ENCODE data around the gene MEGF10. TPM values are rescaled to one million over a fixed set of nuclear protein-coding genes. Genes with fewer than 3 reads are reported as not detected.
"Not testable (repeated sequence)": the region's sequence is repeated elsewhere in the genome, so short reads cannot be mapped to it uniquely, and the experiment has no call there.

The MEGF10 gene
- total RNA-seq, 1 experiment from 2014 or later, result not detected

DNA sequence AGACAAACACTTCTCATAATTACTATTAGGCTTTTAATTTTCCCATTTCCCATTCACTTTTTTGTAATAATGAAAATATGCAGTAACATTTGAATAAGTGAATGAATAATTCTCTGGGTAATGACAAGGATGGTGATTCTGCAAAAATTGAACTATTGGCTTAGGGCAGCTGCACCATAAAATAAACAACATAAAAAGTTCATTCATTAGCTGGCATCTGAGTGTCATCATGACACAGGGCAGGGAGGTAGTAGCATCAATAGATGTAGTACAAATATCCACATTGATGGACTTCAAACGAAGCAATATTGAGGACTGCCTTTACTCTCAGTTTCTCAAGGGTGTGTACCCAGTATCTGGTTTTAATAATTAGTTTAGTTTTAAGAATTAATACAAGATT, 4.9 kb downstream of the MEGF10 start:
- H2AFZ ChIP-seq (ENCODE audit: low read length), result no peak overlapping the region
- no peak overlapping the region for H3K4me2 ChIP-seq (ENCODE audit: low read depth, low read length, poor library complexity, severe bottlenecking)
- DNase-seq, result no peak
- no peaks in the 10 kb centered on the region for H3K27me3 ChIP-seq (ENCODE audit: low read length)
- no peaks in the 10 kb centered on the region for H3K79me2 ChIP-seq (ENCODE audit: low read length)
- no peaks in the 10 kb centered on the region for H3K36me3 ChIP-seq (ENCODE audit: insufficient read depth, low read length)
- H4K20me1 ChIP-seq (ENCODE audit: insufficient read depth, low read depth, low read length), result no peaks in the 10 kb centered on the region
- no peaks in the 10 kb centered on the region for H3K9me2 ChIP-seq (replicated peaks; ENCODE audit: insufficient read depth, low read length)
- no peak overlapping the region for H3K27ac ChIP-seq (ENCODE audit: low read length)
- no peak overlapping the region for H3K9ac ChIP-seq (ENCODE audit: low read length)
- H3K4me3 ChIP-seq (ENCODE audit: low read length), result no peak overlapping the region
- no peaks in the 10 kb centered on the region for H3K4me1 ChIP-seq (ENCODE audit: low read length)
- no peaks in the 10 kb centered on the region for H3K9me3 ChIP-seq (ENCODE audit: low read length)

- Histone ChIP-seq H3K4me3 (ENCODE audit: low read length) (no peak overlapping the region), H3K9ac (ENCODE audit: low read length) (no peak overlapping the region), H4K20me1 (ENCODE audit: insufficient read depth, low read depth, low read length) (no peaks in the 10 kb centered on the region), H3K4me1 (ENCODE audit: low read length) (no peaks in the 10 kb centered on the region), H3K27me3 (ENCODE audit: low read length) (no peaks in the 10 kb centered on the region), H3K36me3 (ENCODE audit: insufficient read depth, low read length) (no peaks in the 10 kb centered on the region), H3K27ac (ENCODE audit: low read length) (no peak overlapping the region), H3K79me2 (ENCODE audit: low read length) (no peaks in the 10 kb centered on the region), H2AFZ (ENCODE audit: low read length) (no peak overlapping the region), H3K9me3 (ENCODE audit: low read length) (no peaks in the 10 kb centered on the region), H3K9me2 (replicated peaks; ENCODE audit: insufficient read depth, low read length) (no peaks in the 10 kb centered on the region), H3K4me2 (ENCODE audit: low read depth, low read length, poor library complexity, severe bottlenecking) (no peak overlapping the region)
- no peak for DNase-seq
These were observed 5.7 kb downstream of the MEGF10 start for GRCh38 chr5:127296321-127296720.

GRCh38 chr5:127296894-127297293, 6.3 kb downstream of the MEGF10 start:
- not testable (repeated sequence) for H3K79me2 ChIP-seq (ENCODE audit: low read length); DNase-seq; H3K4me3 ChIP-seq (ENCODE audit: low read length); H3K4me1 ChIP-seq (ENCODE audit: low read length); H3K27ac ChIP-seq (ENCODE audit: low read length); H2AFZ ChIP-seq (ENCODE audit: low read length); H3K36me3 ChIP-seq (ENCODE audit: insufficient read depth, low read length); H3K27me3 ChIP-seq (ENCODE audit: low read length); H3K4me2 ChIP-seq (ENCODE audit: low read depth, low read length, poor library complexity, severe bottlenecking); H3K9me3 ChIP-seq (ENCODE audit: low read length); H4K20me1 ChIP-seq (ENCODE audit: insufficient read depth, low read depth, low read length); H3K9ac ChIP-seq (ENCODE audit: low read length); H3K9me2 ChIP-seq (replicated peaks; ENCODE audit: insufficient read depth, low read length)

- no peaks in the 10 kb centered on the region for H3K9me2 ChIP-seq (replicated peaks; ENCODE audit: insufficient read depth, low read length)
- H3K27me3 ChIP-seq (ENCODE audit: low read length), result no peaks in the 10 kb centered on the region
- H3K79me2 ChIP-seq (ENCODE audit: low read length), result no peaks in the 10 kb centered on the region
- no peaks in the 10 kb centered on the region for H3K4me1 ChIP-seq (ENCODE audit: low read length)
- no peak overlapping the region for H3K9ac ChIP-seq (ENCODE audit: low read length)
- H3K27ac ChIP-seq (ENCODE audit: low read length), result no peak overlapping the region
- DNase-seq, result no peak
- H2AFZ ChIP-seq (ENCODE audit: low read length), result no peak overlapping the region
- no peaks in the 10 kb centered on the region for H4K20me1 ChIP-seq (ENCODE audit: insufficient read depth, low read depth, low read length)
- no peak overlapping the region for H3K4me2 ChIP-seq (ENCODE audit: low read depth, low read length, poor library complexity, severe bottlenecking)
- no peaks in the 10 kb centered on the region for H3K9me3 ChIP-seq (ENCODE audit: low read length)
- no peak overlapping the region for H3K4me3 ChIP-seq (ENCODE audit: low read length)
- H3K36me3 ChIP-seq (ENCODE audit: insufficient read depth, low read length), result no peaks in the 10 kb centered on the region
These were observed 6.9 kb downstream of the MEGF10 start for GRCh38 chr5:127297348-127298035.

- Histone ChIP-seq H3K9ac (ENCODE audit: low read length) (no peak overlapping the region), H2AFZ (ENCODE audit: low read length) (no peak overlapping the region), H3K9me3 (ENCODE audit: low read length) (no peaks in the 10 kb centered on the region), H3K4me2 (ENCODE audit: low read depth, low read length, poor library complexity, severe bottlenecking) (no peak overlapping the region), H3K27ac (ENCODE audit: low read length) (no peak overlapping the region), H4K20me1 (ENCODE audit: insufficient read depth, low read depth, low read length) (no peaks in the 10 kb centered on the region), H3K79me2 (ENCODE audit: low read length) (no peaks in the 10 kb centered on the region), H3K27me3 (ENCODE audit: low read length) (no peaks in the 10 kb centered on the region), H3K9me2 (replicated peaks; ENCODE audit: insufficient read depth, low read length) (no peaks in the 10 kb centered on the region), H3K36me3 (ENCODE audit: insufficient read depth, low read length) (no peaks in the 10 kb centered on the region), H3K4me3 (ENCODE audit: low read length) (no peak overlapping the region), H3K4me1 (ENCODE audit: low read length) (no peaks in the 10 kb centered on the region)
- DNase-seq, result no peak
These were observed 7.4 kb downstream of the MEGF10 start for GRCh38 chr5:127298036-127298429.

DNA sequence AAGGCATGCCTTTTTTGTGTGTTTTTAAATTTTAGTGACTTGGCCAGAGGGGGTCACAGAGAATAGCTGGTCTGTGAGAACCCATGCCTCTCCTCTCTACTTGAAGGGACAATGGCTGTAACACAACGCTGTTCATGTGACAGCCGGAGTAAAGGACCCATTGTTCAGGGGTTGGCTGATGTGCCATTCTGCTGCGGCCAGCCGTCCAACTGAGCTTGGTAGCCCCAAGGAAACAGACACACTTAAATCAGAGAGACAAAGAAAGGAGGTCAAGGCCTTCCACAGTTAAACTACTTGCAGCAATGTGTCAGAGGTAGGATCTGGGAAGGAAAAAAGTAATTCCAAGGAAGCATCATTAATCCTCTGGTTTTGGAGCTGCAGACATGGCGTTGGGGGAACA, 8.1 kb downstream of the MEGF10 start:
- H3K4me2 ChIP-seq (ENCODE audit: low read depth, low read length, poor library complexity, severe bottlenecking), result no peak overlapping the region
- no peaks in the 10 kb centered on the region for H3K9me2 ChIP-seq (replicated peaks; ENCODE audit: insufficient read depth, low read length)
- no peak overlapping the region for H3K4me3 ChIP-seq (ENCODE audit: low read length)
- H2AFZ ChIP-seq (ENCODE audit: low read length), result no peak overlapping the region
- H3K79me2 ChIP-seq (ENCODE audit: low read length), result no peaks in the 10 kb centered on the region
- DNase-seq, result no peak
- no peaks in the 10 kb centered on the region for H3K36me3 ChIP-seq (ENCODE audit: insufficient read depth, low read length)
- no peak overlapping the region for H3K27ac ChIP-seq (ENCODE audit: low read length)
- no peaks in the 10 kb centered on the region for H3K4me1 ChIP-seq (ENCODE audit: low read length)
- H3K9ac ChIP-seq (ENCODE audit: low read length), result no peak overlapping the region
- H4K20me1 ChIP-seq (ENCODE audit: insufficient read depth, low read depth, low read length), result no peaks in the 10 kb centered on the region
- no peaks in the 10 kb centered on the region for H3K27me3 ChIP-seq (ENCODE audit: low read length)
- H3K9me3 ChIP-seq (ENCODE audit: low read length), result no peaks in the 10 kb centered on the region

DNA sequence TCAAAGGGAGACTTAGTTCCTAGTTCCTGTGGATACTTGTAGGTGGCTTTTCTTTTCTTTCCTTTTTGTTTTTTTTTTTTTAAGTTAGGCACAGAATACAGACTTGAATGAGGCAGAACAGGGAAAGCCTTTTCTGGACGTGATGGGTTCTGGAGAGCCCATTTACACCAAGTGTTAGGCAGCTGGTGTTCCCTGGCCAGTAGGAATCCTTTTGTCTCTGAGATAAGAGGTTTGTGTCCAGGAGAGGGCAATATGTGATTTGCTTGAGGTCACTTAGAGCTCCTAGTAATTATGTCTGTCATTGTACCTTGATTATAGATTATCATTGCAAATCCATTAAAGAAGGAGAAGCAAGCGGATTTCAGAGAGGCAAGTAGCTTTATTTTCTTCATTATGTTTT, 9.1 kb downstream of the MEGF10 start:
- H3K4me1 ChIP-seq (ENCODE audit: low read length), result no peaks in the 10 kb centered on the region
- no peak overlapping the region for H2AFZ ChIP-seq (ENCODE audit: low read length)
- H3K27ac ChIP-seq (ENCODE audit: low read length), result no peak overlapping the region
- H3K4me3 ChIP-seq (ENCODE audit: low read length), result no peak overlapping the region
- no peaks in the 10 kb centered on the region for H3K27me3 ChIP-seq (ENCODE audit: low read length)
- no peak for DNase-seq
- no peaks in the 10 kb centered on the region for H3K79me2 ChIP-seq (ENCODE audit: low read length)
- no peaks in the 10 kb centered on the region for H3K36me3 ChIP-seq (ENCODE audit: insufficient read depth, low read length)
- H3K9me3 ChIP-seq (ENCODE audit: low read length), result no peaks in the 10 kb centered on the region
- no peak overlapping the region for H3K4me2 ChIP-seq (ENCODE audit: low read depth, low read length, poor library complexity, severe bottlenecking)
- H3K9ac ChIP-seq (ENCODE audit: low read length), result no peak overlapping the region
- H4K20me1 ChIP-seq (ENCODE audit: insufficient read depth, low read depth, low read length), result no peaks in the 10 kb centered on the region
- no peaks in the 10 kb centered on the region for H3K9me2 ChIP-seq (replicated peaks; ENCODE audit: insufficient read depth, low read length)

- Histone ChIP-seq H3K4me2 (ENCODE audit: low read depth, low read length, poor library complexity, severe bottlenecking) (no peak overlapping the region), H3K27ac (ENCODE audit: low read length) (no peak overlapping the region), H3K9me2 (replicated peaks; ENCODE audit: insufficient read depth, low read length) (no peaks in the 10 kb centered on the region), H3K4me1 (ENCODE audit: low read length) (no peaks in the 10 kb centered on the region), H2AFZ (ENCODE audit: low read length) (no peak overlapping the region), H3K4me3 (ENCODE audit: low read length) (no peak overlapping the region), H3K9ac (ENCODE audit: low read length) (no peak overlapping the region), H3K36me3 (ENCODE audit: insufficient read depth, low read length) (no peaks in the 10 kb centered on the region), H3K9me3 (ENCODE audit: low read length) (no peaks in the 10 kb centered on the region), H3K79me2 (ENCODE audit: low read length) (no peaks in the 10 kb centered on the region), H3K27me3 (ENCODE audit: low read length) (no peaks in the 10 kb centered on the region), H4K20me1 (ENCODE audit: insufficient read depth, low read depth, low read length) (no peaks in the 10 kb centered on the region)
- no peak for DNase-seq
These were observed 11.9 kb downstream of the MEGF10 start for GRCh38 chr5:127302509-127302908.

- Histone ChIP-seq H3K27me3 (ENCODE audit: low read length) (no peaks in the 10 kb centered on the region), H3K27ac (ENCODE audit: low read length) (no peak overlapping the region), H3K79me2 (ENCODE audit: low read length) (no peaks in the 10 kb centered on the region), H3K9me2 (replicated peaks; ENCODE audit: insufficient read depth, low read length) (no peaks in the 10 kb centered on the region), H2AFZ (ENCODE audit: low read length) (no peak overlapping the region), H3K4me2 (ENCODE audit: low read depth, low read length, poor library complexity, severe bottlenecking) (no peak overlapping the region), H3K4me1 (ENCODE audit: low read length) (no peaks in the 10 kb centered on the region), H3K36me3 (ENCODE audit: insufficient read depth, low read length) (no peaks in the 10 kb centered on the region), H4K20me1 (ENCODE audit: insufficient read depth, low read depth, low read length) (no peaks in the 10 kb centered on the region), H3K4me3 (ENCODE audit: low read length) (no peak overlapping the region), H3K9ac (ENCODE audit: low read length) (no peak overlapping the region), H3K9me3 (ENCODE audit: low read length) (no peaks in the 10 kb centered on the region)
- no peak for DNase-seq
These were observed 12.8 kb downstream of the MEGF10 start for GRCh38 chr5:127303404-127303803.

All from Karpas-422 (cell line).